K562 (cell line): ENCODE results near the gene C20orf96. TPM values are rescaled to one million over a fixed set of nuclear protein-coding genes. Genes with fewer than 3 reads are reported as not detected.

Experiments used
- BACH1 ChIP-seq: fragments of 200-800 bp; sonication (Bioruptor generic); IDR thresholded peaks from 2 replicates; pipeline ENCODE4 v1.6.1; 2016; ENCODE audit warnings: missing genetic modification characterization, missing compliant biosample characterization
- E2F3 ChIP-seq: fragments of 250-450 bp; sonication (Bioruptor Pico); IDR thresholded peaks from 2 replicates; pipeline ENCODE4 v1.4.0; 2020; ENCODE audit warnings: mild to moderate bottlenecking
- FOXP1 ChIP-seq: sonication (generic); formaldehyde crosslinking; IDR thresholded peaks from 2 replicates; pipeline ENCODE4 v1.8.0; 2022; ENCODE audit warnings: mild to moderate bottlenecking, missing genetic modification reagents
- NCOA1 ChIP-seq: fragments of 450-650 bp; IDR thresholded peaks from 2 replicates; pipeline ENCODE4 v1.6.1; 2016; ENCODE audit warnings: low read depth
- ZNF384 ChIP-seq: IDR thresholded peaks from 2 replicates; pipeline ENCODE4 v1.6.1; 2012; ENCODE audit warnings: low read depth, low read length, improper control_type of control experiment
- polyA plus RNA-seq, 8 experiments: library from polyadenylated mRNA; depleted of rRNA in 4 of 8; stranded (reverse) in 5 of 8; unstranded in 3 of 8; fragments of >200 nt; fragmentation: Nextera tagmentation in 2 of 8; fragmentation: Illumina TruSeq in 1 of 8; extraction: Ambion mirVana in 2 of 8; extraction: Trizol in 1 of 8; gene quantifications; 2 replicates each; pipeline versions ENCODE4 v1.2.1 to v1.2.3, GENCODE V29; 2011 to 2014; ENCODE audit warnings: inconsistent platforms in 1 of 8, missing spikeins in 1 of 8
- total RNA-seq, 7 experiments: library from RNA; depleted of rRNA in 6 of 7; stranded (reverse); fragments of >200 nt in 6 of 7; fragmentation: Illumina TruSeq in 2 of 7; extraction: Trizol in 2 of 7; gene quantifications; 2 replicates each; pipeline versions ENCODE4 v1.2.1 to v1.2.3, GENCODE V29; 2011 to 2021; ENCODE audit warnings: low replicate concordance in 1 of 7
- TF ChIP-seq, protein P1 (sequence below): fragments of 450-650 bp; IDR thresholded peaks from 2 replicates; pipeline ENCODE4 v1.6.1; 2016; ENCODE audit warnings: mild to moderate bottlenecking, moderate library complexity
- TF ChIP-seq, protein P2 (sequence below), 3 experiments: fragments of 200-800 bp in 1 of 3; fragments of 250-450 bp in 1 of 3; fragments of 450-650 bp in 1 of 3; sonication (Bioruptor Pico) in 1 of 3; sonication (Bioruptor generic) in 1 of 3; formaldehyde crosslinking in 1 of 3; IDR thresholded peaks; 2 replicates each; pipeline versions ENCODE4 v1.6.1 to v1.8.0; 2016 to 2022; ENCODE audit warnings: mild to moderate bottlenecking in 2 of 3, missing genetic modification characterization in 2 of 3, missing compliant biosample characterization in 1 of 3, moderate library complexity in 1 of 3
- TF ChIP-seq, protein P3 (sequence below): fragments of 450-650 bp; IDR thresholded peaks from 2 replicates; pipeline ENCODE4 v1.6.1; 2016

The C20orf96 gene
- total and polyA plus RNA-seq, 9 of the 15 experiments (the other 6 are each of a cell fraction or from before 2014, with no cell fraction given), result 1.7 to 11.7 (median 4.2) TPM

DNA sequence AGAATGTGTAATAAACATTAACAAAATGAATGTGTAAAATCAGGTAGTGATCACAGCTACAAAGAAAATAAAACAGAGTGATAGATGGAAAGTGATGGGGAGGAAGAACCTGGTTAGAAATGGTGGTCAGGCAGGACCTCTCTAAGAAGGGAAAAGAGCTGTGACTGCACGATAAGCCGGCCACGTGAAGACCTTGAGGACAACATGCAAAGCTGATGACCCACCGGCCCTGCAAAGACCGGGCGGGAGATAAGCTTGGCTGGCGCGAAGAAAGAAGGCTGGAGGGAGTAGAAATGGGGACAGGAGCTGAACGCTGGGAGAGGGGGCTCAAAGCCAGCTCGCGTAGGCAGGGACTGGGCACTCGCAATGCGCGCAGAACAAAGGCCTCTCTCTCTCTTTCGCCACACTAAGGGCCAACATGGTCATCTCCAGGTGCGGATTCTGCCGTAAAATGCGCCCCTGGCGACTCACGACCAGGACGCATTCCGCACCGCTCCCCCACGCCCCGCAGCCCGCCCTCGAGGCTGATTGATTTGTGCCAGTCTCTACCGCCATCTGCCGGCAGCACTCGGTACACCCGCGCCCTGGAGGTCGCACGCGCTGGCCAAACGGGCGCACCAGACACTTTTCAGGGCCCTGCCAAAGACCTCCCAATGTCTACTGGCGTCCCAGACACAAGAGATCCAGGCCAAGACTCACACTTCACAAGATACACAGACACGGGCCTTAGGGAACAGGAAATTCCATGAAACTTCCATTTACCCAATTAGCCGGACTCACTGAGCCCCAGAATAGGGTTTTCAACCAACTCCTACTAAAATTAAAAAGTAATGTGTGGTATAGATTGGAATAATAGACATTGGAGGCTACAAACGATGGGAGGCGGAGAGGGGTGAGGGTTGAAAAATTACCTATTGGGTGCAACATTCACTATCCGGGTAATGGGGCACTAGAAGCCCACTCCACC is 23.7 kb downstream of the C20orf96 start (continued):
- TF ChIP-seq, protein P1, sequence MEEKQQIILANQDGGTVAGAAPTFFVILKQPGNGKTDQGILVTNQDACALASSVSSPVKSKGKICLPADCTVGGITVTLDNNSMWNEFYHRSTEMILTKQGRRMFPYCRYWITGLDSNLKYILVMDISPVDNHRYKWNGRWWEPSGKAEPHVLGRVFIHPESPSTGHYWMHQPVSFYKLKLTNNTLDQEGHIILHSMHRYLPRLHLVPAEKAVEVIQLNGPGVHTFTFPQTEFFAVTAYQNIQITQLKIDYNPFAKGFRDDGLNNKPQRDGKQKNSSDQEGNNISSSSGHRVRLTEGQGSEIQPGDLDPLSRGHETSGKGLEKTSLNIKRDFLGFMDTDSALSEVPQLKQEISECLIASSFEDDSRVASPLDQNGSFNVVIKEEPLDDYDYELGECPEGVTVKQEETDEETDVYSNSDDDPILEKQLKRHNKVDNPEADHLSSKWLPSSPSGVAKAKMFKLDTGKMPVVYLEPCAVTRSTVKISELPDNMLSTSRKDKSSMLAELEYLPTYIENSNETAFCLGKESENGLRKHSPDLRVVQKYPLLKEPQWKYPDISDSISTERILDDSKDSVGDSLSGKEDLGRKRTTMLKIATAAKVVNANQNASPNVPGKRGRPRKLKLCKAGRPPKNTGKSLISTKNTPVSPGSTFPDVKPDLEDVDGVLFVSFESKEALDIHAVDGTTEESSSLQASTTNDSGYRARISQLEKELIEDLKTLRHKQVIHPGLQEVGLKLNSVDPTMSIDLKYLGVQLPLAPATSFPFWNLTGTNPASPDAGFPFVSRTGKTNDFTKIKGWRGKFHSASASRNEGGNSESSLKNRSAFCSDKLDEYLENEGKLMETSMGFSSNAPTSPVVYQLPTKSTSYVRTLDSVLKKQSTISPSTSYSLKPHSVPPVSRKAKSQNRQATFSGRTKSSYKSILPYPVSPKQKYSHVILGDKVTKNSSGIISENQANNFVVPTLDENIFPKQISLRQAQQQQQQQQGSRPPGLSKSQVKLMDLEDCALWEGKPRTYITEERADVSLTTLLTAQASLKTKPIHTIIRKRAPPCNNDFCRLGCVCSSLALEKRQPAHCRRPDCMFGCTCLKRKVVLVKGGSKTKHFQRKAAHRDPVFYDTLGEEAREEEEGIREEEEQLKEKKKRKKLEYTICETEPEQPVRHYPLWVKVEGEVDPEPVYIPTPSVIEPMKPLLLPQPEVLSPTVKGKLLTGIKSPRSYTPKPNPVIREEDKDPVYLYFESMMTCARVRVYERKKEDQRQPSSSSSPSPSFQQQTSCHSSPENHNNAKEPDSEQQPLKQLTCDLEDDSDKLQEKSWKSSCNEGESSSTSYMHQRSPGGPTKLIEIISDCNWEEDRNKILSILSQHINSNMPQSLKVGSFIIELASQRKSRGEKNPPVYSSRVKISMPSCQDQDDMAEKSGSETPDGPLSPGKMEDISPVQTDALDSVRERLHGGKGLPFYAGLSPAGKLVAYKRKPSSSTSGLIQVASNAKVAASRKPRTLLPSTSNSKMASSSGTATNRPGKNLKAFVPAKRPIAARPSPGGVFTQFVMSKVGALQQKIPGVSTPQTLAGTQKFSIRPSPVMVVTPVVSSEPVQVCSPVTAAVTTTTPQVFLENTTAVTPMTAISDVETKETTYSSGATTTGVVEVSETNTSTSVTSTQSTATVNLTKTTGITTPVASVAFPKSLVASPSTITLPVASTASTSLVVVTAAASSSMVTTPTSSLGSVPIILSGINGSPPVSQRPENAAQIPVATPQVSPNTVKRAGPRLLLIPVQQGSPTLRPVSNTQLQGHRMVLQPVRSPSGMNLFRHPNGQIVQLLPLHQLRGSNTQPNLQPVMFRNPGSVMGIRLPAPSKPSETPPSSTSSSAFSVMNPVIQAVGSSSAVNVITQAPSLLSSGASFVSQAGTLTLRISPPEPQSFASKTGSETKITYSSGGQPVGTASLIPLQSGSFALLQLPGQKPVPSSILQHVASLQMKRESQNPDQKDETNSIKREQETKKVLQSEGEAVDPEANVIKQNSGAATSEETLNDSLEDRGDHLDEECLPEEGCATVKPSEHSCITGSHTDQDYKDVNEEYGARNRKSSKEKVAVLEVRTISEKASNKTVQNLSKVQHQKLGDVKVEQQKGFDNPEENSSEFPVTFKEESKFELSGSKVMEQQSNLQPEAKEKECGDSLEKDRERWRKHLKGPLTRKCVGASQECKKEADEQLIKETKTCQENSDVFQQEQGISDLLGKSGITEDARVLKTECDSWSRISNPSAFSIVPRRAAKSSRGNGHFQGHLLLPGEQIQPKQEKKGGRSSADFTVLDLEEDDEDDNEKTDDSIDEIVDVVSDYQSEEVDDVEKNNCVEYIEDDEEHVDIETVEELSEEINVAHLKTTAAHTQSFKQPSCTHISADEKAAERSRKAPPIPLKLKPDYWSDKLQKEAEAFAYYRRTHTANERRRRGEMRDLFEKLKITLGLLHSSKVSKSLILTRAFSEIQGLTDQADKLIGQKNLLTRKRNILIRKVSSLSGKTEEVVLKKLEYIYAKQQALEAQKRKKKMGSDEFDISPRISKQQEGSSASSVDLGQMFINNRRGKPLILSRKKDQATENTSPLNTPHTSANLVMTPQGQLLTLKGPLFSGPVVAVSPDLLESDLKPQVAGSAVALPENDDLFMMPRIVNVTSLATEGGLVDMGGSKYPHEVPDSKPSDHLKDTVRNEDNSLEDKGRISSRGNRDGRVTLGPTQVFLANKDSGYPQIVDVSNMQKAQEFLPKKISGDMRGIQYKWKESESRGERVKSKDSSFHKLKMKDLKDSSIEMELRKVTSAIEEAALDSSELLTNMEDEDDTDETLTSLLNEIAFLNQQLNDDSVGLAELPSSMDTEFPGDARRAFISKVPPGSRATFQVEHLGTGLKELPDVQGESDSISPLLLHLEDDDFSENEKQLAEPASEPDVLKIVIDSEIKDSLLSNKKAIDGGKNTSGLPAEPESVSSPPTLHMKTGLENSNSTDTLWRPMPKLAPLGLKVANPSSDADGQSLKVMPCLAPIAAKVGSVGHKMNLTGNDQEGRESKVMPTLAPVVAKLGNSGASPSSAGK, result peak; percentile 100
- TF ChIP-seq, protein P2, sequence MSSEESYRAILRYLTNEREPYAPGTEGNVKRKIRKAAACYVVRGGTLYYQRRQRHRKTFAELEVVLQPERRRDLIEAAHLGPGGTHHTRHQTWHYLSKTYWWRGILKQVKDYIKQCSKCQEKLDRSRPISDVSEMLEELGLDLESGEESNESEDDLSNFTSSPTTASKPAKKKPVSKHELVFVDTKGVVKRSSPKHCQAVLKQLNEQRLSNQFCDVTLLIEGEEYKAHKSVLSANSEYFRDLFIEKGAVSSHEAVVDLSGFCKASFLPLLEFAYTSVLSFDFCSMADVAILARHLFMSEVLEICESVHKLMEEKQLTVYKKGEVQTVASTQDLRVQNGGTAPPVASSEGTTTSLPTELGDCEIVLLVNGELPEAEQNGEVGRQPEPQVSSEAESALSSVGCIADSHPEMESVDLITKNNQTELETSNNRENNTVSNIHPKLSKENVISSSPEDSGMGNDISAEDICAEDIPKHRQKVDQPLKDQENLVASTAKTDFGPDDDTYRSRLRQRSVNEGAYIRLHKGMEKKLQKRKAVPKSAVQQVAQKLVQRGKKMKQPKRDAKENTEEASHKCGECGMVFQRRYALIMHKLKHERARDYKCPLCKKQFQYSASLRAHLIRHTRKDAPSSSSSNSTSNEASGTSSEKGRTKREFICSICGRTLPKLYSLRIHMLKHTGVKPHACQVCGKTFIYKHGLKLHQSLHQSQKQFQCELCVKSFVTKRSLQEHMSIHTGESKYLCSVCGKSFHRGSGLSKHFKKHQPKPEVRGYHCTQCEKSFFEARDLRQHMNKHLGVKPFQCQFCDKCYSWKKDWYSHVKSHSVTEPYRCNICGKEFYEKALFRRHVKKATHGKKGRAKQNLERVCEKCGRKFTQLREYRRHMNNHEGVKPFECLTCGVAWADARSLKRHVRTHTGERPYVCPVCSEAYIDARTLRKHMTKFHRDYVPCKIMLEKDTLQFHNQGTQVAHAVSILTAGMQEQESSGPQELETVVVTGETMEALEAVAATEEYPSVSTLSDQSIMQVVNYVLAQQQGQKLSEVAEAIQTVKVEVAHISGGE (CRISPR knock-in tag; IDR thresholded peaks at IDR 0.05), result peak in 1 of 3 experiments; percentile 51; a peak in 1 of 6 replicates
- TF ChIP-seq ZNF384 (no peak), FOXP1 (peak; percentile 99), E2F3 (peak; percentile 85), NCOA1 (no peak), BACH1 (tag) (no peak)
- TF ChIP-seq, protein P3, sequence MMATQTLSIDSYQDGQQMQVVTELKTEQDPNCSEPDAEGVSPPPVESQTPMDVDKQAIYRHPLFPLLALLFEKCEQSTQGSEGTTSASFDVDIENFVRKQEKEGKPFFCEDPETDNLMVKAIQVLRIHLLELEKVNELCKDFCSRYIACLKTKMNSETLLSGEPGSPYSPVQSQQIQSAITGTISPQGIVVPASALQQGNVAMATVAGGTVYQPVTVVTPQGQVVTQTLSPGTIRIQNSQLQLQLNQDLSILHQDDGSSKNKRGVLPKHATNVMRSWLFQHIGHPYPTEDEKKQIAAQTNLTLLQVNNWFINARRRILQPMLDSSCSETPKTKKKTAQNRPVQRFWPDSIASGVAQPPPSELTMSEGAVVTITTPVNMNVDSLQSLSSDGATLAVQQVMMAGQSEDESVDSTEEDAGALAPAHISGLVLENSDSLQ, result peak; percentile 69
